Activated gamma-delta T cell treated with anti-CD3 and anti-CD28 coated beads, Interleukin-2, amount 50 U/mL, for 16 hours (primary cell): ENCODE measurements around the gene NUDT16.

Experiments
- DNase-seq: peaks from one replicate; pipeline ENCODE4 v3.0.0-alpha.2; 2020; ENCODE audit warnings: low read depth

The NUDT16 gene

DNA sequence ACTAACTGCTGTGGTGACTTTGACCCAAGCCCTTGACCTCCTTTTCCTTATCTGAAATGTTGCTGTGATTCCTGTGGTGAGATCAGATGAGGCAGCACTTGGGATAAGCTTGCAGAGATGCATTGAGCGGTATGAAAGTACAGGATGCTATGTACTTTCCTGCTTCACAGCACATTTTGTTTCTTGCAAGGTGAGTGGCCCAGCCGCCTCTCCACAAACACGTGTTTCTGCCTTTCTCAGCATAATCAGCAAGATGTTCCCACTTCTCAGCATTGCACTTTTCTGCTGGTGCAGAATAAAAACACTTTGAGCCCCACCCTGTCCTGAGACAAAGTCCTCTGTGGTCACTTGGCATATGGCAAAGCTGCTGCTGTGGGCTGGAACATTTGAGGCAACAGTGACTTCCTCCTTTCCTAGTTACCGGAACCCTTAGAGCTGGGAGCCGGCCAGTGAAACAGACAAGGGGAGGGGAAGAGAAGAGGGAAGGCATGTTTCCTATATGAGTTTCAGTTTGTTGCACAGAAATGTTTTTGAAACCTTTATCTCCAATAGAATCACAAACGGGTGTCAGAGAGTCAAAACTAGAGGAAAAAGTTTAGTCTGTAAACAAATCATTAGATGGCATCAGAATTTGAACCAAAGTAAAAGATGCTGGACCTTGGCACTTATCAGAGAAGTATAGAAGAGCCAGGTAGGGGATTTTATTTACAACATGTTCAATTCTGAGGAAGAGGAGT, 5.0 kb downstream of the NUDT16 start:
- no peak for DNase-seq

DNA sequence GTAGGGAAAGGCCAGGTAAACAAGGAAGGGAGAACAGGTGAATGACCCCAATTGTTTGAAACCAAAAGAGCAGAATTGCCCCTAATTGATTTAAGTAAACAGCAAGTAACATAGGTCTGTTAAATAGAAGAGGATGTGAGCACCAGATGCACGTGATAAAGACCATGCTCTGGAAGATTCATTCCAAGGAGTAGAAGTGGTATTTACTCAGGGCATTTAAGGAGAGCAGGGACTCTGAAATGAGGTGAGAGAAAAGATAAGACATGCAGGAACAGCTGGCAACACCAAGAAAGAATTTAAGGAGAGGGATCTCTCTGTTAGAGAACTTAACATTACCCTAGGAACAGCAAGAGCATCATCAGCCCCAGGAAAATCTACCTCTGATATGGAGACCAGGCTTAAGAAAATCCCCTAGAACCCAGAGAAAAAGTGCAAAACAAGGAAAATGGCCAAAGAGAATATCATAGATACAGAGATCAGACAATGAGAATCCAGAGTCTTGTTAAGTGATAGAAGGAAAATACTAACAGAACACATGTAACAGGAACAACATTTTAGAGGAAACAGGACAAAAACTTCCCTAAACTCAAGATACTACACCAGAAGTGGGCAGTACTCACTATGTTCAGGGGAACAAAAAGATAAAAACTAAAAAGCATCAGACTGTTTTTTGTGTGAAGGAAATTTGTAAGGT, 6.4 kb downstream of the NUDT16 start:
- DNase-seq = no peak

DNA sequence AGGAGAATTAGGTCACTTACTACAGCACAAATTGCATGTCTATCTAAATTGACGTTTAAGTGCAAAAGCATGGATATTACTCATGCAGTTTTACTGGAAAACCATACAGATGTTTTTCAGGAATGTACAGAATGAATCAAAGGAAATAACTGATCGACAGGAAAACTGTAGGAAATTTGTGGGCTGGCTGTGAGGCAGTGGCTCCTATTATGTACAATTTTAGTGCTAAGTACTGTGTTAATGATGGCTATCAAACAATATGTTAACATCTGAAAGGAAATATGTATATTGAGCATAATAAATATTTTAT, 6.9 kb downstream of the NUDT16 start:
- no peak for DNase-seq

DNA sequence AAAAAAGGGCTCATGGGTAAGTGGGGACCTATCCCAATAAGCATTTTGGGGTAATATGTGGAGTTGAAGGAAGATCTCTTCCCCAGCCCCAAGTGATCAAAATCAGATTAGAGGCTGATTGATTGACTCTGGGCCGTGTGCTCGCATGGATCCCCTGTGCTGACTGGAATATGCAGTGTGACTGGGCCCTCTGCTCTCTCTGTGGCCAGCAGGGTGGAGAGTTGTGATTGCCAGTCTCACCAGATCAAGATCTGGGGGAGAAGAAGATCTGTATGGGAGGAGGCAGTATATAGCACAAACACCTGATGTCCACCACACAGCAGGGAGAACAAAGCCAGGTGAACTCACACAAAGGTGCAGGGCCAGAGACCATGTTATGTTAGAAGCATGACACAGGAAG, 8.8 kb downstream of the NUDT16 start:
- DNase-seq = no peak

DNA sequence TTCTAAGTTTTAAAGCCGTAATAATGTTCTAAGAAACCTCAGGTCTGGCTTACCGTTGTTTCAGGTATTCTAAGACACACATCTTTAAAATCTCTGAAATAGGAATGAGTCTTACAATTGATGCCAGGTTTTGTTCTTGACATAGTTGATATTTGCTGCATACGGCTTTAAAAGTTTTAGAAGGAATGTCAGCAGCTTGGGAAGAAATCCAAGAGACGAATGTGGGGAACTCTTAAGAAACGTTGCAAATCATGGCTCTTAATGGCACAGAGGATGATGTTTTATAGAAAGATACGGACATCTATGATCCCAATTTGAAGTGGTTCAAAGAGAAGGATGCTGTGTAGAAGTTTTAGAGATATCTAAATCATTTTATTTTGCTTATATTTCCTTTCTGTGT, 11.5 kb downstream of the NUDT16 start:
- no peak for DNase-seq

DNA sequence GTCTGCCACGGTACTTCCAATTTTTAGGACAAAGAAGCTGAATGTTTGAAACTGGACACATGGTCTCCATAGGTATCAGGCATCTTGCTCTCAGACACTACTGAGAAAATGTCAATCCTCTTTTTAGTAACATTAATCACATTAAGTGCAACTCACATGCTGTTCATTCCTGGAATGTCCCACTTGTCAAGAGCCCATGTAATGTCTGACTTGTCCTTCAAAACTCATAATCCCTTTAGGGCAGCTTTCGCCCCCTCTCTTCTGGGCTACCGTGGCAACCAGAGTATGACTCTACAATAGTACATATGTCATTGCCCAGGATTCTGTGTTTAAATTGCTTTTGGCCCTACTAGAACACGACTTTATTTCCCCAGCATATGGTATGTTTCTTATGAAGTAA, 12.3 kb downstream of the NUDT16 start:
- no peak for DNase-seq

DNA sequence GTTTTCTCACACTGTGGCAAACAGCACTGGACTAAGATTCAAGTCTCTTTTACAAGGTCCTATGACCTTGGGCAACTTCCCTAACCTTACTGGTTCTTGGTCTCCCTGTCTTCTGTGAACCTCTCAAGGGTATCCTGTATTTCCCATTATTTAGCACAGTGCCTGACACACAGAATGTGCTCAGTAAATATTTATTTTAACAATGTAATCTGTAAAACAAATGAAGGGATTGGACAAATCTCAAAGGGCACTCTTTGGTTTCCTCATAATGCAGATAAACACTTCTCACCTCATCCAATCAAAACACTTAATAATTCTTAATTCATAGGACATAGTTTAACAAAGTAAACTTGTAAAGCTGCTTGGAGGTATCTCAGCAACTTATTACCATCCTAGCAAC, 12.8 kb downstream of the NUDT16 start:
- DNase-seq = no peak

DNA sequence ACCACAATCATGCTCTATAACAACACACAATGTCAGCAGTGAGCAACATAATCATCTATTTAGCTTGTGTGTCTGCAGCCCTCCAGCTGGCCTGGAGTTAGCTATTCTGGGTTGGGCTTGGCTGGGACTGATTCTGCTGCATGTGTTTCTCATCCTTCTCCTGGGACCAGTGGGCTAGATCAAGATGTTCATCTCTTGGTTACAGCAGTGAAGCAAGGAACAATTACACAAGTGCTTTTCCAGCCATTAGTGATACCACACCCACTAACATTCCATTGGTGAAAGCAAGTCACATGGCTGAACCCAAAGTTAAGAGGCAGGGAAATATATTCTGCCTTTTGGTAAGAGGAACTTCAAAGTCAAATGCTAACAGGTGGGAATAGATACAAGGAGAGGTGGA, 14.6 kb downstream of the NUDT16 start:
- no peak for DNase-seq

DNA sequence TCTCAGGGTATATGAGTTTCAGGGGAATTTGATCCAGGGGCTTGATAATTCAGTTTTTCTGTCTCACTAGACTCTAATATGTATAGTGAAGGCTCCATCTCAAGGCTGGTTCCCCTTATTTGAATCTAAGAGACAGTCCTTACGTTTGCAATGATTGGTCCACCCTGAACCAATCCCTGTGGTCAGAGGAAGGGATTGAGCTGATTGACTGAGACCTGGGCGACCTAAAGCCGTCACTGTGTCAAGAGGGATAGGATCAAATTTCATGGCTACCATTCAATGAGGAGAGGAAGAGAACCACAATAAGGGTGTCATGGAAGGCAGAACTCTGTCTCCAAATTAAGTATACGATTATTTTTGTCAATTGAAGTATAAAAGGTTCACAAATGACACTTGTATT, 16.3 kb downstream of the NUDT16 start:
- DNase-seq = no peak

DNA sequence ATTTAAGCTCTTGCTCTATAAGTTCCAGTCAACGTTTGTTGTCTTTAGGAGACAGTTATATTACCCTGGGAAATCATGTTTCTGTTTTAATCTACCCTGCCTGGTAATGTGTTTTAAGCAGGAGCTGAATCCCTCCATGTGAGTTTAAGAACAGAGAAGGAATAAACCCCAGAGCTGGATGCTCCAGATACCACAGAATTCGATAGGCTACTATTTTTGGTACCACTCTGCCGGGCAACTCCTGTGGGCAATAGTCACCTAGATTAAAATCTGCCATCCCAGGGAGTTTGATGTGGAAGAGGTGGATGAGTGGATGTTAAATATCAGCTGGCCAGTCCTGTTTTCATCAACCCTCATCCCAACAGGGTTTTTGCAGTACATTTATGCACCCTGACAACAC, 20.4 kb downstream of the NUDT16 start:
- DNase-seq = no peak

DNA sequence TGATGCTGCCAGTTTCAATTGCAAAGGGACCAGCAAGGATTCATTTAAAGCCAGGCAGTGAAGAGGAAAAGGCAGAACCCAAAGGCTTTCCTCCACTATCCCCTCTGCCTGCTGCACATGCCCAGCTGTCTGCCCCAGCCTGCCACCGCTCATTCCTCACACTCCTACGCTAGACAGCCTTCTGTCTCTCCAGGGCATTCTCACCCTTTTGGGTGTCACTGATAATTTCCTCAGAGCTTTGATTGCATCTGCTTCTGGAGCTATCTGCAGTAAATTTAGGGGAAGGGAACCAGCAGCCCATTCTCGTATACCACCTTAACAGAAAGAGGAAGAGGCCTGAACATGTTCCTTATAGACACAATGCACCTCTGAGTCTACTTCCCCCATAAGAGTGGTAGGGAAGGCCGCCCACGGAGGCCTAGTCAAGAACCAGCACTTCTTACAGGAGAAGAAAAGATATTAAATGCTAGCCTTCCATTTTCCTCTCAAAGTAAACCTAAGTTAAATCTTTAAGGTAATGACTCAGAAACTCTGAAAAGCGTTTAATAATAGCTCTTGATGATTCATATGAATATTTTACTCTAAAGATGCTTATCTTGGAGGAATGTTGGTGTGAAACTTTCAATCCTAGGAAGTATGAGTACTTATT, 20.9 kb downstream of the NUDT16 start:
- DNase-seq = no peak

DNA sequence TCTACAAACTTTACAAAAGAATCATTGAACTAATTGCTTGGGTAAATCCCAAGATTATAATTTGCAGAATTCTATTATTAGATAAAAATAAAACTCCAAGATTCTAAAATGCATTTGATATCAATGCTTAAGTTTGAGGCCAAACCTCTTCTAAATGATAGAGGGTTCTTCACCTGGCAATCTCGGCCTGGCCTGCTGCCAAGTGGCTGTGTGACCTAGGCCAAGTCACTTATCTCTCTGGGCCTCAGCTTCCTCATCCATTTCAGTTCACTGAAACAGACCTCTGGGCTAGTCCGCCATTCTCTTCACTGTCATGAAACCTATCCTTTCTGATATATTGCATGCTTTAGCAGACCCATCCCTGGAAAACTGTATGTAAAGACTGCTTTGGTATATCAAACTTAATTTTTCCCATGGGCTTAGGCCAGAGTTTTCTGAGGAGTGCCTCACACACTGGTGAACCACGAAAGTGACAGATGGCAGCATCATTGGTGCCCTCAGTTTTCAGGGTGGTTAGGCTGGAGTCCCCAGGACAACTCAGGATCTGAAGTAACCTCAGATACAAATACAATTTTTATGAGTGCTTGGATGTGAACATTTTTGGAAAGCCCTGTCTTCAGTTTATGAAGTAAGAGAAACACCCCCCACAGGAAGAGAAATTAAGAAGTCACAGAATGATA, 21.8 kb downstream of the NUDT16 start:
- DNase-seq = no peak

DNA sequence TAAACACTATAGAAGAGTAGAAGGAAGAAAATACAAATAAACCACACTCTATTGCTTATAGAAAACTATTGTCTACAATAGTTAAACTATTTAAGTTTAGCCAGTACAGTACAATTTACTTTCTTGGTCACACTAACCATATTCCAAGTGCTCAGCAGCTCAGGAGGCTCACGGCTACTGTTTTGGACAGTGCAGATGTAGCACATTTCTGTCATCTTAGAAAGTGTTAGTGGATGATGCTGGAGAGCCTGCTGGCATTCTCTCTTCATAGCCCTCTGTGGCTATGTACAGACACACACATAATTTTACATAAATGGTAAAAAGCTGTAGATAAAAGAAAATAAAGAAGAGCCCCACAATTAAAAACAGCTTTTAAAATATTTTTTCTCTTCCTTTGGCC, 23.8 kb downstream of the NUDT16 start:
- DNase-seq = no peak

DNA sequence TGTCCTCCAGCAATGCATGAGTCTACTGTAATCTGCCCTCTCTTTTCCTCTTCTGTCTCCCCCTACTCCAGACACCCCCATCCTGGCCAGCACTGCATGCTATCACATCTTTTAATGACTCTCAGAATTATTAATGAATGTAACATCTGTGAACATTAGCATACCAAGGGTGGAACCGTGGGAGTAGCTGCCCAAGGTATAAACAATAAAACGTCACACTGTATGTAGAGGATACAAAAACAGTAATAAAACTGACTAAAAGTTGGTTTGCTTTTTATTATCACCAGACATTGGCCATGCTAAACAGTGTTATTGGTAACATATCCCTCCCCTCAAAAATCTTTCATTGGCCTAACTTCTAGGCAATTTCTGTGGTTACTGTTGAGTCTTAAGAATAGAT, 24.7 kb downstream of the NUDT16 start:
- DNase-seq = no peak

DNA sequence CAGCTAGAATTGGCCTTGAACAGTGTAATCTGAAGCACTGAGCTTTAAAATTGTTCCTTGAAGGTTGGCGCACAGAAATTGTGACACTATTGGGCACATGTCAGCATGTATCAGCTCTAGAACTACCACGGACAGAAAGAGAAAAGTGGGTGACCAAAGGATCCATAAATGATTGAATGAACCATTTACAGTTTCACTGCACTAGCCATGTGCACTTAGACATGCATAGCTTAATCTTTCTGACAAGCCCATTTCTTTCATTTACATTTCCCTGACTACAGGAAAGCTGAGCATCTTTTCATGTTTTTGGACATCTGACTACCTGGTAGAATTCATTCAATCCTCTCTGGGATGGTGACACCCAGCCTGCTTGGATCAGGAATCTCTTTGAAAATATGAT, 36.2 kb downstream of the NUDT16 start:
- DNase-seq = no peak

DNA sequence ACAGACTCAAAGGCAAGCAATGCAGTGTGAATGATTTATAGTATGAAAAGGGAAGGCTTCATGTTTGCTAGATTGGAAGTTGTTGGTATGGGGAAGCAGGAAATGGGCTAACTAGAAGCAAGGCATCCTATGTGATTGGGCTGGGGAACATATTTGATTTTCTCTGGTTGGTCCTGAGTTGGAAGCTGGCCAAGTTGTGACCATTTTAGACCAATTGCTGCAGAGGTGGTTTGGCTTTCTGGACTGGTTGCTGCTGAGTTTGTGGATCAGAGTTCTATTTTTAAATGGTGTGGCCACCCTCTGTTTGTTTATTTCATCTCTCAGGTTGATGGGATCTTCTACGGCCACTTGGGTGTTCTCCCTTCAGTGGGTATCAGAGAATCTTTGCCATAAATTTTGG, 39.7 kb downstream of the NUDT16 start:
- no peak for DNase-seq

DNA sequence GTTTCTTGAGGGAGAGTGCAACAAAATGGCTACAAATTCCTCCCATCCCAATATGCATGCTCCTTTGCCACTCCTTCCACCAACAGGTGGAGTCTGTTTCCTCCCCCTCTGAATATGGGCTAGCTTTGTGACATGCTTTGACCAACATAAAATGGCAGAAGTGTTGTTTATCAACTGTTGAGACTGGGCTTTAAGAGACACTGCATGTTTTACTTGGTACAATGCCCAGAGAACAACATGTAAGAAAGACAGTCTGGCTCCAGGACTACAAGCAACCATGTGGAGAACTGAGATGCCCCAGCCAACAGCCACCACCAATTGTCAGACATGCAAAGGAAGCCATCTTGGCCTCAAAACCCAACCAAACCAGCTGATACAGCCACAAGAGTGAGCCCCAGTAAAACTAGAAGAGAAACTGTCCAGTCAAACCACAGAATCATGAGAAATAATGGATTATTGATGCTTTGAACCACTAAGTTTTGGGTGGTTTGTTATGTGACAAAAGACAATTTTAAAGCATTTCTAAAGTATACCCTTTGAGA, 40.5 kb downstream of the NUDT16 start:
- no peak for DNase-seq

DNA sequence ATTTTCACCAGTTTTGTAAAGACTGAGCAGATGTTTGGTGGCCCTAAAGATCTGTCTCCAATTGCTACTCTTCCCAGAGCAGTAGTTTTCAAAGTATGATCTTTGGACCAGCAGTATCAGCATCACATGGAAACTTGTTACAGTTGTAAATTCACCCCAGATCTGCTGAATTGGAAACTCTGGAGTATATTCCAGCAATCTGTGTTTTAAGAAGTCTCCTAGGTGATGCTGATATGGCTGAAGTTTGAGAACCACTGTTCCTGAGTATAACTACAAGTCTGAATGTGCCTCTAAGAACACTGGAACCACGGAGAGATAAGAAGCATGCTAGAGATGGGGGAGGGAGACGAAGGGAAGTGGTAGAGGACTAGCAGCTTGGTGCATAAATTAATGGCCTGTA, 45.7 kb downstream of the NUDT16 start:
- DNase-seq = no peak

DNA sequence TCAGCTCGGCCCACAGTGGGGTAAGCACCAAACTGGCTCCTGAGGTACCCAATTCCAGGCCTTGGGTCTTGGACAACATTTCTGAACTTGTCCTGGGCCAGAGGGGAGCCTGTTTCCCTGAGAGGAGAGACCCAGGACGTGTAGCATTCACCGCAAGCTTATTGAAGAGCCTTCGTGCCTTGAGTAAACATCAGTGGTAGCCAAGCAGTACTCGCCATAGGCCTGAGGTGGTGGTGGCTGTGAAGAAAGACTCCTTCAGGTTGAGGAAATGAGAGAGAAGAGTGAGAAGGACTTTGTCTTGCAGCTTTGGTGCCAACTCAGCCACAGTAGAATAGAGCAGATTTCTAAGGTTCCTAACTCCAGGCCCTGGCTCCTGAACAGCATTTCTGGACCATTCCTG, 50.2 kb downstream of the NUDT16 start:
- no peak for DNase-seq

DNA sequence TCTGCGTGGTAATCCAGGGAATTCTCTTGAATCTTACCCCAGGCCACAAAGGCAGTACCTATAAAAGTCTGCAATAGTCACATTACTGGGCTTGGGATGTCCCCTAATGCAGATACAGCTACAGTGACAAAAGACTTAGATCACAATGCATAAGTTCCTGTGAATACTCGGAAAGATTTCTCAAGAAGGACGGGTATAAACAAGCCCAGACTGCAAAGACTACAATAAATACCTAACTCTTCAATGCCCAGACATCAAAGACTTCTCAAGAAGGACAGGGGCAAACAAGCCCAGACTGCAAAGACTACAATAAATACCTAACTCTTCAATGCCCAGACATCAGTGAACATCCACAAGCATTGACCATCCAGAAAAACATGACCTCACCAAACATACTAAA, 50.9 kb downstream of the NUDT16 start:
- DNase-seq = no peak

DNA sequence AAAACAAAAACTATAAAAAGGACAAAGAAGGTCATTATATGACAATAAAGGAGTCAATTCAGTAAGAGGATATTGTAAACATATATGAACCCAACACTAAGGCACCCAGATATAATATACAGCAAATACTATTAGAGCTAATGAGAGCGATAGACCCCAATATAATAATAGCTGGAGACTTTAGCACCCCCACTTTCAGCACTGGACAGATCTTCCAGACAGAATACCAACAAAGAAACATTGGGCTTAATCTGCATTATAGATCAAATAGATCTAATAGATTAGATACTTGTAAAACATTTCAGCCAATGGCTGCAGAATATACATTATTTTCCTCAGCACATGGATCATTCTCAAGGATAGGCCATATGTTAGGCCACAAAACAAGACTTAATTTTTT, 53.4 kb downstream of the NUDT16 start:
- no peak for DNase-seq
